Cardiac fibroblast (primary cell): ENCODE measurements around the gene OS9.

Experiments
- DNase-seq, 2 donors: peaks; one replicate each; pipeline versions ENCODE4 v3.0.0 to v3.0.0-alpha.2; 2010; ENCODE audit warnings: low read depth in 2 of 2
- H3K4me3 ChIP-seq, 2 donors: replicated peaks in 1 of 2; 1 replicate in 1 of 2; 2 replicates in 1 of 2; pipeline ENCODE4 v1.5.1; 2011; ENCODE audit warnings: low read depth in 2 of 2, low read length in 2 of 2, mild to moderate bottlenecking in 2 of 2, moderate library complexity in 1 of 2
- TF ChIP-seq, protein P1 (sequence below): IDR thresholded peaks from one replicate; pipeline ENCODE4 v1.5.1; 2011; ENCODE audit warnings: low read depth, mild to moderate bottlenecking, low read length, inconsistent platforms

Gene OS9

DNA sequence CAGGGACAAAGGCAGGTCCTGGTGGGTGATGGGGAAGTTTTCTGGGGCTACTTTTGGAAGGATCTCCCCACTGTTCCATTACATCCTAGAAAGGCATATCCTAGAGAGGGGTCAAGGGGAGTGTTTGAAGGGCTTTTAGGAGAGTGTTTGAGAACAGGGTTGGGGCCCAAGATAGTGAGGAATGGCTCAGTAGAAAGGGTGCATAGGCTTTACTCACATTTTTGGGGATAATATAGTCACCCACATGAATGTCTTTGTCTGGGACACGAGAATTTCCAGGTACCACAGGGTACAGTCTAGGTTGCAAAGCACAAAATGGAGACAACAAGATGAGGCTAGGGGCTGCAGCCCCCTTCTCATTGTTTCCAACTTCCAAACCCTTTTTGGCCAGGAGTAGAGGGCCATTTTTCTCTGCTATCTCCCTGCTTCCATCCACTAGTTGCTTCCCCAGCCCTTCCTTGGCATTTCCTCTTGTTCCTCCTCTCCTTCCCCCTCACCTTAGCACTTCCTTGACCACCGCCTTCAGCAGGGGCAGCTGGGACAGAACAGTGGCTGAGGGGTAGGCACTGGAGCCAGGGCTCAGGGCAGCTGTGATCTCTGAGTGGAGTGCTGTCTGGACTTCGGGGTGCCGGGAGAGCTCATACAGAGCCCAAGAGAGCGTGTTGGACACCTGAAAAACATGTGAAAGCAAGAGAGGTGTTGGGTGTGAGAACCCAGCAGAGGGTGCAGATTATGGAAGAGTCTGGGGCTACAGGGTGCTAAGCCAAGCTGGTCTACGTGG is 70.1 kb downstream of the OS9 start:
- no peak overlapping the region for H3K4me3 ChIP-seq
- TF ChIP-seq, protein P1, sequence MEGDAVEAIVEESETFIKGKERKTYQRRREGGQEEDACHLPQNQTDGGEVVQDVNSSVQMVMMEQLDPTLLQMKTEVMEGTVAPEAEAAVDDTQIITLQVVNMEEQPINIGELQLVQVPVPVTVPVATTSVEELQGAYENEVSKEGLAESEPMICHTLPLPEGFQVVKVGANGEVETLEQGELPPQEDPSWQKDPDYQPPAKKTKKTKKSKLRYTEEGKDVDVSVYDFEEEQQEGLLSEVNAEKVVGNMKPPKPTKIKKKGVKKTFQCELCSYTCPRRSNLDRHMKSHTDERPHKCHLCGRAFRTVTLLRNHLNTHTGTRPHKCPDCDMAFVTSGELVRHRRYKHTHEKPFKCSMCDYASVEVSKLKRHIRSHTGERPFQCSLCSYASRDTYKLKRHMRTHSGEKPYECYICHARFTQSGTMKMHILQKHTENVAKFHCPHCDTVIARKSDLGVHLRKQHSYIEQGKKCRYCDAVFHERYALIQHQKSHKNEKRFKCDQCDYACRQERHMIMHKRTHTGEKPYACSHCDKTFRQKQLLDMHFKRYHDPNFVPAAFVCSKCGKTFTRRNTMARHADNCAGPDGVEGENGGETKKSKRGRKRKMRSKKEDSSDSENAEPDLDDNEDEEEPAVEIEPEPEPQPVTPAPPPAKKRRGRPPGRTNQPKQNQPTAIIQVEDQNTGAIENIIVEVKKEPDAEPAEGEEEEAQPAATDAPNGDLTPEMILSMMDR, result no peak
- no peak for DNase-seq

GRCh38 chr12:57764662-57765002 is 70.7 kb downstream of the OS9 start:
- no peak for DNase-seq
- peak overlapping the region in 1 of 2 donors; percentile 41 for H3K4me3 ChIP-seq
- TF ChIP-seq, protein P1, result no peak

DNA sequence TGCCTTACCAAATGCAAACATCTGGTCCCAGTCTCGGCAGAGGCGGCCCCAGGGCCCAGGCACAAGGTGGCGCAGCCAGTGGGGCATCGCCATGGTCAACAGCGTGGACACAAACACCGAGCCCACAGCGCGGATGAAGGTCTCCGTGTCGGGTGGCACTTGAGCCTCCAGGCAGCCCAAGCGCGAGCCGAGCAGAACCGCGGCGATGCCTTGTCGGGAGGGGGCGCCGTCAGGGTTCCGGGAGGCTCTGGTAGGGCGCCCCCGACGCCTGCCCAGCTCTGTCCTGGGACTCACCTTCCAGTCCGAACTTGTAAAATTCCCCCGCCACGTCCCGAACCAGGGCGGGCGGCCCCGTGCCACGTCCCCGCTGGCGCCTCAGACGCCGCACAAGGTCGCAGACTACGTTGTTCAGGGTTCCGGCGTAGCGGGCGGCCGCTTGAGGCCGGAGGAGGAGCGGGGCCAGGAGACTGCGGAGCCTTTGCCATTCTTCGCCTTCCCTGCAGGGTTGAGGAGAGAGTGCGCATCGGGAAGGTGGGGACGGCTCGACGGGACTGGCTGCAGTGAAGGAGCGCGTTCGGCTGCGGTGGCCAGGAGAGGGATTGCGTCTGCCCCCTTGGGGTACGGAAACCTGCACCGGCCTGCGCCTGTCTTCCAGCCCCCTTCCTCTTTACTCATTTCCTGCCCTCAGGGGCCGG is 71.2 kb downstream of the OS9 start:
- peak overlapping the region; percentile 31 to 41 for H3K4me3 ChIP-seq
- peak; percentile 25 to 32 for DNase-seq
- TF ChIP-seq, protein P1, result peak; percentile 43

- DNase-seq, result no peak
- TF ChIP-seq, protein P1, result no peak
- H3K4me3 ChIP-seq, result peak overlapping the region; percentile 25 to 41
Observed at GRCh38 chr12:57765698-57766463, 71.9 kb downstream of the OS9 start.

GRCh38 chr12:57766464-57767304 is 72.8 kb downstream of the OS9 start, which contains the start of gene CYP27B1:
Gene CYP27B1 (minus strand): TSS chr12:57767078. CDS start chr12:57767041, 37 bp downstream.
- H3K4me3 ChIP-seq, result peak within 1 kb of the TSS; percentile 25 to 30
- peak in 1 of 2 donors; percentile 63 for DNase-seq
- TF ChIP-seq, protein P1, result no peak

DNA sequence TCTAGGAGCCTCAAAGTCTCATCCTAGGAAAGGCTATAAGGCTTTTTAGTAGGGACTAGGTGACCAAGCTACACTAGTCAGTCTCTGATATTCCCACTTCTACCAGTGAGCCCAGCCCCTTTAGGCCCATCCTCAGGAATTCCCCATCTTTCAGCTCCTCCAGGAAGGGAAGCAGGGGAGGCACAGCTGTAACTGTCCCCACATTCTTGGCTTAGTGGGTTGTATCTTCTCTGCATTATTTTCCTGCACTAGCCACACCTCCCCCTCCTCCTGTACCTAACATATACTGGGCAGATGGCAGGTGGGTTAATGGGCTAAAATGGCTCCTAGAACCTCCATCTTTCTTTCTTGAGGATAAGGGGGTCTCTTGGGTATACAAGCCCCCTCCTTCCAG is 73.4 kb downstream of the OS9 start:
- H3K4me3 ChIP-seq, result no peak overlapping the region
- no peak for DNase-seq
- TF ChIP-seq, protein P1, result no peak
